MG63 (cell line): Measurements from ENCODE around the gene INSC. TPM values are rescaled to one million over a fixed set of nuclear protein-coding genes. Genes with fewer than 3 reads are reported as not detected.

Experiments
- DNase-seq: peaks from one replicate; pipeline ENCODE4 v3.0.0-alpha.2; 2020
- H3K27me3 ChIP-seq: fragments of 250-450 bp; sonication (Bioruptor Pico); 2 replicates; pipeline ENCODE4 v1.5.1; 2020; ENCODE audit warnings: mild to moderate bottlenecking, moderate library complexity
- H3K36me3 ChIP-seq: fragments of 250-450 bp; sonication (Bioruptor Pico); 2 replicates; pipeline ENCODE4 v1.5.1; 2020; ENCODE audit warnings: mild to moderate bottlenecking, moderate library complexity
- H3K4me3 ChIP-seq: fragments of 250-450 bp; sonication (Bioruptor Pico); 2 replicates; pipeline ENCODE4 v1.5.1; 2020; ENCODE audit warnings: mild to moderate bottlenecking, moderate library complexity
- H3K9me3 ChIP-seq: fragments of 250-450 bp; sonication (Bioruptor Pico); 2 replicates; pipeline ENCODE4 v1.5.1; 2020; ENCODE audit warnings: mild to moderate bottlenecking, moderate library complexity
- total RNA-seq: library from RNA; depleted of rRNA; stranded (reverse); fragments of >200 nt; shearing (Covaris generic); gene quantifications from 2 replicates; pipeline ENCODE4 v1.2.3, GENCODE V29; 2014; ENCODE audit warnings: low replicate concordance

The INSC gene
- total RNA-seq, 1 experiment from 2014 or later = 6.2 TPM

- Histone ChIP-seq H3K27me3 (no peaks in the 10 kb centered on the region), H3K4me3 (no peak overlapping the region), H3K36me3 (no peaks in the 10 kb centered on the region), H3K9me3 (no peaks in the 10 kb centered on the region)
- no peak for DNase-seq
Measured at GRCh38 chr11:15139096-15139770, 24.5 kb downstream of the INSC start.

- H3K36me3 ChIP-seq = no peaks in the 10 kb centered on the region
- DNase-seq = no peak
Measured at GRCh38 chr11:15139958-15140659, 25.4 kb downstream of the INSC start.

GRCh38 chr11:15141381-15141780, 26.7 kb downstream of the INSC start:
- Histone ChIP-seq H3K4me3 (no peak overlapping the region), H3K9me3 (no peaks in the 10 kb centered on the region), H3K36me3 (no peaks in the 10 kb centered on the region), H3K27me3 (no peaks in the 10 kb centered on the region)
- no peak for DNase-seq

More at GRCh38 chr11:15139958-15140659, 25.4 kb downstream of the INSC start:
- no peaks in the 10 kb centered on the region for H3K27me3 ChIP-seq
- H3K4me3 ChIP-seq = no peak overlapping the region
- no peaks in the 10 kb centered on the region for H3K9me3 ChIP-seq

GRCh38 chr11:15142838-15143237, 28.1 kb downstream of the INSC start:
- no peaks in the 10 kb centered on the region for H3K36me3 ChIP-seq
- H3K9me3 ChIP-seq = no peaks in the 10 kb centered on the region
- no peaks in the 10 kb centered on the region for H3K27me3 ChIP-seq
- no peak for DNase-seq
- no peak overlapping the region for H3K4me3 ChIP-seq

GRCh38 chr11:15143855-15144254, 29.1 kb downstream of the INSC start:
- Histone ChIP-seq H3K36me3 (no peaks in the 10 kb centered on the region), H3K4me3 (no peak overlapping the region), H3K27me3 (no peaks in the 10 kb centered on the region), H3K9me3 (no peaks in the 10 kb centered on the region)
- DNase-seq = no peak

- H3K9me3 ChIP-seq = no peaks in the 10 kb centered on the region
- H3K36me3 ChIP-seq = no peaks in the 10 kb centered on the region
- DNase-seq = no peak
- H3K27me3 ChIP-seq = no peaks in the 10 kb centered on the region
- H3K4me3 ChIP-seq = no peak overlapping the region
Measured at GRCh38 chr11:15144347-15144746, 29.6 kb downstream of the INSC start.

- H3K27me3 ChIP-seq = no peaks in the 10 kb centered on the region
- DNase-seq = no peak
- no peak overlapping the region for H3K4me3 ChIP-seq
Measured at GRCh38 chr11:15145151-15145550, 30.4 kb downstream of the INSC start.

GRCh38 chr11:15145615-15146014, 30.9 kb downstream of the INSC start:
- no peak for DNase-seq
- H3K36me3 ChIP-seq = no peaks in the 10 kb centered on the region
- no peaks in the 10 kb centered on the region for H3K27me3 ChIP-seq
- no peaks in the 10 kb centered on the region for H3K9me3 ChIP-seq
- no peak overlapping the region for H3K4me3 ChIP-seq

More at GRCh38 chr11:15145151-15145550, 30.4 kb downstream of the INSC start:
- H3K9me3 ChIP-seq = no peaks in the 10 kb centered on the region
- no peaks in the 10 kb centered on the region for H3K36me3 ChIP-seq

GRCh38 chr11:15146271-15147003, 31.7 kb downstream of the INSC start:
- no peak for DNase-seq
- Histone ChIP-seq H3K27me3 (no peaks in the 10 kb centered on the region), H3K9me3 (no peaks in the 10 kb centered on the region), H3K36me3 (no peaks in the 10 kb centered on the region), H3K4me3 (no peak overlapping the region)

GRCh38 chr11:15148169-15148568, 33.4 kb downstream of the INSC start:
- Histone ChIP-seq H3K4me3 (no peak overlapping the region), H3K36me3 (no peaks in the 10 kb centered on the region), H3K27me3 (no peaks in the 10 kb centered on the region), H3K9me3 (no peaks in the 10 kb centered on the region)
- no peak for DNase-seq

GRCh38 chr11:15149050-15149449, 34.3 kb downstream of the INSC start:
- H3K36me3 ChIP-seq = no peaks in the 10 kb centered on the region
- no peak overlapping the region for H3K4me3 ChIP-seq
- H3K27me3 ChIP-seq = no peaks in the 10 kb centered on the region
- no peaks in the 10 kb centered on the region for H3K9me3 ChIP-seq
- no peak for DNase-seq

- DNase-seq = no peak
- no peaks in the 10 kb centered on the region for H3K27me3 ChIP-seq
- no peaks in the 10 kb centered on the region for H3K36me3 ChIP-seq
- H3K4me3 ChIP-seq = no peak overlapping the region
- no peaks in the 10 kb centered on the region for H3K9me3 ChIP-seq
Measured at GRCh38 chr11:15150507-15150906, 35.8 kb downstream of the INSC start.

- H3K4me3 ChIP-seq = no peak overlapping the region
- H3K27me3 ChIP-seq = no peaks in the 10 kb centered on the region
- DNase-seq = no peak
- H3K36me3 ChIP-seq = no peaks in the 10 kb centered on the region
- no peaks in the 10 kb centered on the region for H3K9me3 ChIP-seq
Measured at GRCh38 chr11:15153231-15153630, 38.5 kb downstream of the INSC start.

- Histone ChIP-seq H3K27me3 (no peaks in the 10 kb centered on the region), H3K9me3 (no peaks in the 10 kb centered on the region)
- DNase-seq = peak; percentile 55
Measured at GRCh38 chr11:15157181-15157580, 42.5 kb downstream of the INSC start.

GRCh38 chr11:15157606-15158137, 42.9 kb downstream of the INSC start:
- no peaks in the 10 kb centered on the region for H3K36me3 ChIP-seq
- H3K27me3 ChIP-seq = no peaks in the 10 kb centered on the region
- DNase-seq = no peak
- H3K4me3 ChIP-seq = no peak overlapping the region
- H3K9me3 ChIP-seq = no peaks in the 10 kb centered on the region

More at GRCh38 chr11:15157181-15157580, 42.5 kb downstream of the INSC start:
- no peak overlapping the region for H3K4me3 ChIP-seq
- no peaks in the 10 kb centered on the region for H3K36me3 ChIP-seq

GRCh38 chr11:15158351-15159015, 43.8 kb downstream of the INSC start:
- Histone ChIP-seq H3K36me3 (no peaks in the 10 kb centered on the region), H3K9me3 (no peaks in the 10 kb centered on the region), H3K27me3 (no peaks in the 10 kb centered on the region), H3K4me3 (no peak overlapping the region)
- peak; percentile 37 for DNase-seq

- no peak for DNase-seq
- Histone ChIP-seq H3K9me3 (no peaks in the 10 kb centered on the region), H3K27me3 (no peaks in the 10 kb centered on the region), H3K4me3 (no peak overlapping the region), H3K36me3 (no peaks in the 10 kb centered on the region)
Measured at GRCh38 chr11:15159085-15159484, 44.4 kb downstream of the INSC start.
